H9 (cell line): ENCODE results near the gene CCDC149. TPM values are rescaled to one million over a fixed set of nuclear protein-coding genes. Genes with fewer than 3 reads are reported as not detected.

Experiments
- DNase-seq: peaks from one replicate; pipeline ENCODE4 v3.0.0-alpha.2; 2017
- H2AFZ ChIP-seq: one replicate; pipeline ENCODE4 v1.6.1; 2013; ENCODE audit warnings: mild to moderate bottlenecking, low read length, control low read depth, moderate library complexity
- H2AK5ac ChIP-seq: 2 replicates; pipeline ENCODE4 v1.6.1; 2013; ENCODE audit warnings: low read length, control low read depth, mixed read lengths; ENCODE audit not compliant: insufficient read length
- H2BK120ac ChIP-seq: one replicate; pipeline ENCODE4 v1.6.1; 2013; ENCODE audit warnings: low read depth, mild to moderate bottlenecking, low read length, control low read depth, inconsistent platforms; ENCODE audit not compliant: poor library complexity, severe bottlenecking
- H2BK12ac ChIP-seq: 2 replicates; pipeline ENCODE4 v1.6.1; 2013; ENCODE audit warnings: low read length, control low read depth, mixed read lengths, low read depth; ENCODE audit not compliant: insufficient read length
- H2BK15ac ChIP-seq: 2 replicates; pipeline ENCODE4 v1.6.1; 2013; ENCODE audit warnings: low read depth, low read length, control low read depth
- H2BK20ac ChIP-seq: one replicate; pipeline ENCODE4 v1.6.1; 2013; ENCODE audit warnings: low read depth, mild to moderate bottlenecking, low read length, control low read depth, inconsistent platforms; ENCODE audit not compliant: poor library complexity, severe bottlenecking
- H2BK5ac ChIP-seq: 2 replicates; pipeline ENCODE4 v1.6.1; 2013; ENCODE audit warnings: low read length, control low read depth, mixed read lengths; ENCODE audit not compliant: insufficient read length
- H3K14ac ChIP-seq: 2 replicates; pipeline ENCODE4 v1.6.1; 2013; ENCODE audit warnings: low read length, control low read depth; ENCODE audit not compliant: insufficient read depth
- H3K18ac ChIP-seq: 2 replicates; pipeline ENCODE4 v1.6.1; 2013; ENCODE audit warnings: low read depth, mild to moderate bottlenecking, mixed read lengths, low read length, control low read depth; ENCODE audit not compliant: insufficient read length
- H3K23ac ChIP-seq: 2 replicates; pipeline ENCODE4 v1.6.1; 2013; ENCODE audit warnings: low read length, control low read depth, mixed read lengths, low read depth; ENCODE audit not compliant: insufficient read length
- H3K23me2 ChIP-seq: 2 replicates; pipeline ENCODE4 v1.6.1; 2013; ENCODE audit warnings: low read depth, mild to moderate bottlenecking, mixed read lengths, low read length, control low read depth; ENCODE audit not compliant: insufficient read length, poor library complexity, severe bottlenecking
- H3K27ac ChIP-seq: 2 replicates; pipeline ENCODE4 v1.5.1; 2013; ENCODE audit warnings: low read length, control low read depth, mixed read lengths, low read depth; ENCODE audit not compliant: insufficient read length
- H3K27me3 ChIP-seq: 2 replicates; pipeline ENCODE4 v1.6.1; 2013; ENCODE audit warnings: low read length, control low read depth, inconsistent platforms; ENCODE audit not compliant: insufficient read depth
- H3K4ac ChIP-seq: 2 replicates; pipeline ENCODE4 v1.6.1; 2013; ENCODE audit warnings: low read depth, mild to moderate bottlenecking, control low read depth, inconsistent platforms, low read length, moderate library complexity
- H3K4me1 ChIP-seq: 2 replicates; pipeline ENCODE4 v1.6.1; 2013; ENCODE audit warnings: low read length, control low read depth, inconsistent platforms; ENCODE audit not compliant: insufficient read depth
- H3K4me2 ChIP-seq: 2 replicates; pipeline ENCODE4 v1.6.1; 2013; ENCODE audit warnings: low read length, control low read depth, mixed read lengths; ENCODE audit not compliant: insufficient read length, insufficient read depth
- H3K56ac ChIP-seq: 2 replicates; pipeline ENCODE4 v1.6.1; 2013; ENCODE audit warnings: low read depth, mild to moderate bottlenecking, mixed read lengths, low read length, control low read depth; ENCODE audit not compliant: insufficient read length
- H3K79me1 ChIP-seq: 2 replicates; pipeline ENCODE4 v1.6.1; 2013; ENCODE audit warnings: low read depth, mild to moderate bottlenecking, moderate library complexity, low read length, control low read depth, inconsistent platforms; ENCODE audit not compliant: insufficient read depth, poor library complexity, severe bottlenecking
- H3K79me2 ChIP-seq: 2 replicates; pipeline ENCODE4 v1.6.1; 2013; ENCODE audit warnings: low read length, control low read depth, inconsistent platforms; ENCODE audit not compliant: insufficient read depth
- H3K9ac ChIP-seq: 2 replicates; pipeline ENCODE4 v1.6.1; 2013; ENCODE audit warnings: low read length, control low read depth, mixed read lengths; ENCODE audit not compliant: insufficient read length; ENCODE audit errors: extremely low read depth
- H3K9me3 ChIP-seq: one replicate; pipeline ENCODE4 v1.6.1; 2013; ENCODE audit warnings: low read depth, low read length, inconsistent platforms; ENCODE audit not compliant: control insufficient read depth
- H3T11ph ChIP-seq: one replicate; pipeline ENCODE4 v1.6.1; 2013; ENCODE audit warnings: mild to moderate bottlenecking, low read length, control low read depth, inconsistent platforms
- H4K20me1 ChIP-seq: one replicate; pipeline ENCODE4 v1.6.1; 2013; ENCODE audit not compliant: control insufficient read depth, insufficient read length, insufficient read depth
- H4K5ac ChIP-seq: 2 replicates; pipeline ENCODE4 v1.6.1; 2013; ENCODE audit warnings: low read depth, mild to moderate bottlenecking, mixed read lengths, low read length, control low read depth; ENCODE audit not compliant: insufficient read length
- H4K8ac ChIP-seq: replicated peaks from 2 replicates; pipeline ENCODE4 v1.6.1; 2013; ENCODE audit warnings: low read length, control low read depth, mixed read lengths, low read depth; ENCODE audit not compliant: insufficient read length
- H4K91ac ChIP-seq: 2 replicates; pipeline ENCODE4 v1.6.1; 2013; ENCODE audit warnings: low read depth, mild to moderate bottlenecking, moderate library complexity, mixed read lengths, low read length, control low read depth; ENCODE audit not compliant: insufficient read length
- H3K27ac Mint-ChIP-seq, 3 experiments: 2 replicates in 2 of 3; 3 replicates in 1 of 3; pipeline ENCODE4 v1.8.0; 2020 to 2021; ENCODE audit warnings: mixed read lengths in 3 of 3, mild to moderate bottlenecking in 1 of 3, moderate library complexity in 1 of 3
- H3K27me3 Mint-ChIP-seq: 2 replicates; pipeline ENCODE4 v1.8.0; 2021; ENCODE audit warnings: low read depth, mild to moderate bottlenecking, moderate library complexity, mixed read lengths
- H3K36me3 Mint-ChIP-seq, 3 experiments: 2 replicates in 2 of 3; 3 replicates in 1 of 3; pipeline ENCODE4 v1.8.0; 2020 to 2021; ENCODE audit warnings: low read depth in 3 of 3, mixed read lengths in 3 of 3; ENCODE audit not compliant: insufficient read depth in 1 of 3
- H3K4me1 Mint-ChIP-seq, 2 experiments: 2 replicates each; pipeline ENCODE4 v1.8.0; 2020; ENCODE audit warnings: mixed read lengths in 2 of 2
- H3K4me3 Mint-ChIP-seq, 2 experiments: 2 replicates in 1 of 2; 3 replicates in 1 of 2; pipeline ENCODE4 v1.8.0; 2020 to 2021; ENCODE audit warnings: mild to moderate bottlenecking in 2 of 2, mixed read lengths in 2 of 2, moderate library complexity in 1 of 2
- H3K9me3 Mint-ChIP-seq, 2 experiments: 2 replicates in 1 of 2; 3 replicates in 1 of 2; pipeline ENCODE4 v1.8.0; 2020; ENCODE audit warnings: mild to moderate bottlenecking in 2 of 2, mixed read lengths in 2 of 2, moderate library complexity in 1 of 2
- WGBS: extraction: QIAGEN DNeasy Blood & Tissue Kit; methylation state at CpG from one replicate; pipeline ENCODE4 v1.1.7; 2013; ENCODE audit warnings: missing lambda C conversion rate, low lambda C conversion rate, mixed read lengths; ENCODE audit not compliant: insufficient read length; ENCODE audit errors: extremely low coverage; 5-methylcytosine and 5-hydroxymethylcytosine counted together
- total RNA-seq: library from RNA; stranded (reverse); gene quantifications from 2 replicates; pipeline ENCODE4 v1.2.1, GENCODE V29; 2021
- TF ChIP-seq, protein P1 (sequence below): fragments of 200-600 bp; sonication (generic); conservative IDR thresholded peaks from 3 replicates; pipeline ENCODE4 v1.8.0; 2021; ENCODE audit warnings: antibody characterized with exemption, mild to moderate bottlenecking

The CCDC149 gene
- total RNA-seq, 1 experiment from 2014 or later = 4.5 TPM

DNA sequence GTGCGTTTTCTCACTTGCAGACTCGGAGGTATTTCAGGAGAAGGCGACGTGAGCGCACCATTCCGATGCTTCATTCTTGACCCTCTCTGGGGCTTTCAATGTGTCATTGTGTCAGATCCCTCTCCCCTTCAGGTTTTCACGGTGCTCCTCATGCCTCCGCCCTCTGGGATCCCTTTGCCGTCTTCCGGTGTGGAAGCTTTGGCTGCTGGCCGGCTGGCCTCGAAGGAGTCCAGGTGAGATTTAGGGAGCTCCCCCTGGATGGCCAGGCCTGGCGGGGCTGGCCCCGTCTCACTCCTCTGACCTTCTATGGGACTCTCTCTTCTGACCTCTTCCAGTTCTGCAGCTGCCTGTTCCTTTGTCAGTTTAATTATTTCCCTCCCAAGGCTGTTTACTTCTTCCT, 104.6 kb downstream of the CCDC149 start:
- Histone ChIP-seq H3K27me3 (no peaks in the 10 kb centered on the region), H3K79me2 (no peaks in the 10 kb centered on the region), H2AFZ (no peak overlapping the region), H3K9me3 (no peaks in the 10 kb centered on the region), H3K27ac (no peak overlapping the region), H2BK12ac (no peak overlapping the region), H2AK5ac (no peak overlapping the region), H3K4me1 (peaks cover 3% of the 10 kb centered on the region; the same call in 1 of the 2 replicates), H4K91ac (no peak overlapping the region), H3K4ac (no peak overlapping the region), H3K56ac (no peak overlapping the region), H4K5ac (no peak overlapping the region), H3K23me2 (no peaks in the 10 kb centered on the region), H3K23ac (no peak overlapping the region), H3K9ac (no peak overlapping the region), H2BK15ac (no peak overlapping the region), H4K8ac (no peak overlapping the region), H2BK20ac (no peak overlapping the region), H3K18ac (no peak overlapping the region), H3T11ph (no peak overlapping the region), H2BK5ac (no peak overlapping the region), H3K79me1 (no peaks in the 10 kb centered on the region), H3K14ac (no peak overlapping the region), H4K20me1 (no peaks in the 10 kb centered on the region), H2BK120ac (no peak overlapping the region), H3K4me2 (no peak overlapping the region)
- H3K4me1 Mint-ChIP-seq = peaks cover 28 to 36% of the 10 kb centered on the region in 2 experiments
- H3K36me3 Mint-ChIP-seq = peaks cover 5 to 17% (median 7%) of the 10 kb centered on the region in 3 experiments; a peak in 5 of 7 replicates
- no peak for DNase-seq
- no peak overlapping the region for H3K4me3 Mint-ChIP-seq
- TF ChIP-seq, protein P1, sequence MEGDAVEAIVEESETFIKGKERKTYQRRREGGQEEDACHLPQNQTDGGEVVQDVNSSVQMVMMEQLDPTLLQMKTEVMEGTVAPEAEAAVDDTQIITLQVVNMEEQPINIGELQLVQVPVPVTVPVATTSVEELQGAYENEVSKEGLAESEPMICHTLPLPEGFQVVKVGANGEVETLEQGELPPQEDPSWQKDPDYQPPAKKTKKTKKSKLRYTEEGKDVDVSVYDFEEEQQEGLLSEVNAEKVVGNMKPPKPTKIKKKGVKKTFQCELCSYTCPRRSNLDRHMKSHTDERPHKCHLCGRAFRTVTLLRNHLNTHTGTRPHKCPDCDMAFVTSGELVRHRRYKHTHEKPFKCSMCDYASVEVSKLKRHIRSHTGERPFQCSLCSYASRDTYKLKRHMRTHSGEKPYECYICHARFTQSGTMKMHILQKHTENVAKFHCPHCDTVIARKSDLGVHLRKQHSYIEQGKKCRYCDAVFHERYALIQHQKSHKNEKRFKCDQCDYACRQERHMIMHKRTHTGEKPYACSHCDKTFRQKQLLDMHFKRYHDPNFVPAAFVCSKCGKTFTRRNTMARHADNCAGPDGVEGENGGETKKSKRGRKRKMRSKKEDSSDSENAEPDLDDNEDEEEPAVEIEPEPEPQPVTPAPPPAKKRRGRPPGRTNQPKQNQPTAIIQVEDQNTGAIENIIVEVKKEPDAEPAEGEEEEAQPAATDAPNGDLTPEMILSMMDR = no peak
- H3K9me3 Mint-ChIP-seq = peaks cover 0 to 5% of the 10 kb centered on the region in 2 experiments; a peak in 3 of 5 replicates
- H3K27me3 Mint-ChIP-seq = peaks cover under 1% of the 10 kb centered on the region; the same call in 1 of the 2 replicates
- peak overlapping the region in 1 of 3 experiments; percentile 4; a peak in 1 of 7 replicates for H3K27ac Mint-ChIP-seq
- no CpG with 5 or more reads among the region's 14 CpGs for WGBS
